ENCODE results near the gene DOK5. TPM values are rescaled to one million over a fixed set of nuclear protein-coding genes. Genes with fewer than 3 reads are reported as not detected.

Gene DOK5
- total RNA-seq, 4 donors from 2014 or later: 0.55 to 48.6 (median 1.3) TPM; not detected in 1

DNA sequence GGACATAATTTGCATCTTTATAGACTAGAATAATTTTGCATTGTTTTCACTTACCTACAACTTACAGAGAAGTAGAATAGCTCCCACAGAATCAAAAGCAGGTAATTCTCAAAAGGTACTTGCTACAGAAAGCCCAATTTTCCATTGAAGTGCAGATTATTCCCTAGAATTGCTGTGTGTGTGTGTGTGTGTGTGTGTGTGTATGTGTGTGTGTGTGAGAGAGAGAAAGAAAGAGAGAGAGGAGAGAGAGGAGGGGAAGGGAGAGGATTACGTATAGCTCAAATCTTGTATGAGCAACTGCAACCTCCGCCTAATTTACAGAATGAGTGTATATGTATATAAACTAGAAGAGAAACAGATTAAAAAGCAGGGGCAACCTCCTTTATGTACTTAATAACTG, 68.0 kb downstream of the DOK5 start:
- Histone ChIP-seq H3K4me1 (no peaks in the 10 kb centered on the region), H3K27me3 (no peaks in the 10 kb centered on the region), H3K9me3 (no peaks in the 10 kb centered on the region), H3K4me3 (no peak overlapping the region), H3K36me3 (no peaks in the 10 kb centered on the region), H3K27ac (no peak overlapping the region)
- TF ChIP-seq, protein P1, sequence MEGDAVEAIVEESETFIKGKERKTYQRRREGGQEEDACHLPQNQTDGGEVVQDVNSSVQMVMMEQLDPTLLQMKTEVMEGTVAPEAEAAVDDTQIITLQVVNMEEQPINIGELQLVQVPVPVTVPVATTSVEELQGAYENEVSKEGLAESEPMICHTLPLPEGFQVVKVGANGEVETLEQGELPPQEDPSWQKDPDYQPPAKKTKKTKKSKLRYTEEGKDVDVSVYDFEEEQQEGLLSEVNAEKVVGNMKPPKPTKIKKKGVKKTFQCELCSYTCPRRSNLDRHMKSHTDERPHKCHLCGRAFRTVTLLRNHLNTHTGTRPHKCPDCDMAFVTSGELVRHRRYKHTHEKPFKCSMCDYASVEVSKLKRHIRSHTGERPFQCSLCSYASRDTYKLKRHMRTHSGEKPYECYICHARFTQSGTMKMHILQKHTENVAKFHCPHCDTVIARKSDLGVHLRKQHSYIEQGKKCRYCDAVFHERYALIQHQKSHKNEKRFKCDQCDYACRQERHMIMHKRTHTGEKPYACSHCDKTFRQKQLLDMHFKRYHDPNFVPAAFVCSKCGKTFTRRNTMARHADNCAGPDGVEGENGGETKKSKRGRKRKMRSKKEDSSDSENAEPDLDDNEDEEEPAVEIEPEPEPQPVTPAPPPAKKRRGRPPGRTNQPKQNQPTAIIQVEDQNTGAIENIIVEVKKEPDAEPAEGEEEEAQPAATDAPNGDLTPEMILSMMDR (IDR thresholded peaks at IDR 0.05): no peak
- no peak for TF ChIP-seq POLR2AphosphoS5 (IDR thresholded peaks at IDR 0.05)
- no peak for TF ChIP-seq EP300 (IDR thresholded peaks at IDR 0.05; ENCODE audit: low read depth)
- no peak for TF ChIP-seq POLR2A (IDR thresholded peaks at IDR 0.05)
- 94 to 97% methylated on average over 2 of the region's 2 CpGs for WGBS, 2 donors (ENCODE audit: low coverage in 1 of 2)
- no peak for DNase-seq
- in situ Hi-C loops (cut with MboI; ENCODE audit: low pct_ligation_motif_present in 1 of 4, low pct_unique_long_range_greater_than_20kb in 1 of 4, low sequenced_read_pairs in 3 of 4): no loop called here
- intact Hi-C loops (cut with DNase I; ENCODE audit: low total_unique reads): no loop called here

DNA sequence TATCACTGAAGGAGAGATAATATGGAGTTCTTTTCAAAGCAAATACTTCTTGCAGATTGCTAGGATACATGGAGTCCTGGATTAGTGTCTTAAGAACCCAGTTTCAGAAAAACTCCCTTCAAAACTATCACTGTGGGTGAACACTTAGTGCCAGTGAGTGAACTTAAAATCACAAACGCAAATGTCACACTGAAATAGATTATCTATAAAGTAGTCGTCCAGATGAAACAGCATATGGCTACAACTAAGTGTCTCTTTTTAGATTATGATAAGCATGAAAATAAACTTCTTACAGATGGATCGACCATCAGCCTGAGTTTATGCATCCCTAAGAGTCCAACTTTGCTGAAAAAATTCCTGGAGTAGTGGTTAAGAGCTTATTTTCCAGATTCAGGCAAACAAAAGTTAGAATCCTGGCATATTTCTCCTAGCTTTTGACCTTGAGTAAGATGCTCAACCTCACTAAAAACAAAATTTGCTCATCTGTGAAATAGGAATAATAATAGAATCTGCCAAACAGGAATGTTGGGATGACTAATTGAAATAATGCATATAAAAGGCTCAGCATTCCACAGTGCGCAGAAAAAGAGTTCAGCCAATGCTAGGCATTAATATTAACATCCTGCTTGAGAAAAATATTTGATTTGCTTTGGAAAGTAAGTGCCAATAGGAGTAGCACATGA, 70.4 kb downstream of the DOK5 start:
- intact Hi-C loops (cut with DNase I; ENCODE audit: low total_unique reads) (no loop called here), in situ Hi-C loops (cut with MboI; ENCODE audit: low pct_ligation_motif_present in 1 of 4, low pct_unique_long_range_greater_than_20kb in 1 of 4, low sequenced_read_pairs in 3 of 4) (no loop called here)
- WGBS, 2 donors (ENCODE audit: low coverage in 1 of 2): 59 to 70% methylated on average over 4 of the region's 4 CpGs
- no peaks in the 10 kb centered on the region for H3K36me3 ChIP-seq
- no peaks in the 10 kb centered on the region for H3K9me3 ChIP-seq
- H3K27ac ChIP-seq: no peak overlapping the region
- no peak for TF ChIP-seq POLR2AphosphoS5 (IDR thresholded peaks at IDR 0.05)
- TF ChIP-seq, protein P1 (IDR thresholded peaks at IDR 0.05): no peak
- TF ChIP-seq POLR2A (IDR thresholded peaks at IDR 0.05): no peak
- no peak for TF ChIP-seq EP300 (IDR thresholded peaks at IDR 0.05; ENCODE audit: low read depth)
- H3K4me1 ChIP-seq: no peaks in the 10 kb centered on the region
- H3K27me3 ChIP-seq: no peaks in the 10 kb centered on the region
- H3K4me3 ChIP-seq: no peak overlapping the region
- no peak for DNase-seq

DNA sequence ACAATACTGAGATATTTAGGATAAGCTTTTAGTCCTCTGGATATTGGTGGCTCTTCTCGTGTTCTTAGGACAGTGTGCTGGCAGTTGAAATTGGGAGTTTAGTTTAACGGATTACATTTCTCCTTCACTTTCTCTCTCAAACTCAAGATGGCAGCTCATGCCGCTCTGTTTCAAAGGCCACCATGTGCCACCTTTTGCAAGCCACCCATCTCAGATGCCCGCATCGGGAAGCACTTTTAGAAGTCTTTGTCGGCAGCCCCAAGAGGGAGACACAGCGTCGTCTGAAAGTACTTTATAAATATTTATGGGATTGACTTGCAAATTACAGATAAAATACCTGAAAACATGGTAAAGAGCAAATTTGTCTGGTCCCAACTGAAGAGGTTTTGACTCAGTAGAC, 73.5 kb downstream of the DOK5 start:
- Histone ChIP-seq H3K4me1 (no peaks in the 10 kb centered on the region), H3K27me3 (no peaks in the 10 kb centered on the region), H3K27ac (no peak overlapping the region), H3K4me3 (no peak overlapping the region), H3K36me3 (no peaks in the 10 kb centered on the region), H3K9me3 (no peaks in the 10 kb centered on the region)
- intact Hi-C loops (cut with DNase I; ENCODE audit: low total_unique reads) (no loop called here), in situ Hi-C loops (cut with MboI; ENCODE audit: low pct_ligation_motif_present in 1 of 4, low pct_unique_long_range_greater_than_20kb in 1 of 4, low sequenced_read_pairs in 3 of 4) (no loop called here)
- WGBS, 2 donors (ENCODE audit: low coverage in 1 of 2): 88 to 94% methylated on average over 8 of the region's 8 CpGs
- TF ChIP-seq POLR2AphosphoS5 (IDR thresholded peaks at IDR 0.05) (no peak), POLR2A (IDR thresholded peaks at IDR 0.05) (no peak), EP300 (IDR thresholded peaks at IDR 0.05; ENCODE audit: low read depth) (no peak)
- TF ChIP-seq, protein P1 (IDR thresholded peaks at IDR 0.05): no peak
- DNase-seq: no peak

DNA sequence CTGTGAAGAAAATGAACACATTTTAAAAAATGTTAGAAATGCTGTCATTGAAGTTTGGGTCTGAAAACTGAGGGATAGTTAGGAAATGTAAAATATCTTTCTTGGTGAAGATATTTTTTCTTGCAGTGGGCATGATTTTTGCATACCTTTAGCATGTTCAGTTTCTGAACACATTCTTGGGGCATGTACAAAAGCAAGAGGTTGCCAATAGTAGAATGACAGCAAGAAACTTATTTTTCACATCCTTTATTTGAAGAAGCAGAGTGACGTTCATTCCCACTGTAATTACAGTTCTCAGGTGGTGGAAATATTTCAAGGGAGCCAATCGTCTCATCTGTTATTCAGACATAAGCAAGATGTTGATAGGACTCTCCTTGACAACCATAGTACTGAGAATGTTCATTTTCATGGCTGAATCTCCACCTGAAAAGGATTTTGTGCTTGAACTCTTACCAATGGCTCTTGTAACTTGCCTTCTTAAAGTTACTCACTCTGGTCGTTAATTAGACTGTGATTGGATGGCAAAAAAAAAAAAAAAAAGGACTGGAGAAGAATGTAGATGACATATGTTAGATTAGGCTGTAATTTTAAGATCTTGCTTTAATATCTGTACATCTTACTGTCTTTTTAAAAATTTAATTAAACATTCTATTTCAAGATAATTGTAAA, 74.4 kb downstream of the DOK5 start:
- no peak overlapping the region for H3K4me3 ChIP-seq
- no peak overlapping the region for H3K27ac ChIP-seq
- TF ChIP-seq POLR2A (IDR thresholded peaks at IDR 0.05): no peak
- TF ChIP-seq, protein P1 (IDR thresholded peaks at IDR 0.05): no peak
- no peak for TF ChIP-seq EP300 (IDR thresholded peaks at IDR 0.05; ENCODE audit: low read depth)
- TF ChIP-seq POLR2AphosphoS5 (IDR thresholded peaks at IDR 0.05): no peak
- intact Hi-C loops (cut with DNase I; ENCODE audit: low total_unique reads): no loop called here
- in situ Hi-C loops (cut with MboI; ENCODE audit: low pct_ligation_motif_present in 1 of 4, low pct_unique_long_range_greater_than_20kb in 1 of 4, low sequenced_read_pairs in 3 of 4): no loop called here
- no peaks in the 10 kb centered on the region for H3K9me3 ChIP-seq
- H3K4me1 ChIP-seq: no peaks in the 10 kb centered on the region
- H3K36me3 ChIP-seq: no peaks in the 10 kb centered on the region
- H3K27me3 ChIP-seq: no peaks in the 10 kb centered on the region
- 40 to 47% methylated on average over 1 to 3 of the region's 3 CpGs for WGBS, 2 donors (ENCODE audit: low coverage in 1 of 2)
- no peak for DNase-seq
